GM12878 (cell line): ENCODE measurements around the gene ANTXR2. TPM values are rescaled to one million over a fixed set of nuclear protein-coding genes. Genes with fewer than 3 reads are reported as not detected.

Source experiments
- ATAC-seq: fragments of 200-7000 bp; cut with Tn5 transposase; 3 replicates; pipeline ENCODE4 v1.9.1; 2020; ENCODE audit warnings: mild to moderate bottlenecking, moderate library complexity
- BruUV-seq: library from RNA; stranded (reverse); fragments of 400-500 nt; replicated peaks from 2 replicates; lab custom pipeline; 2021; lab: Mats Ljungman, UMichigan
- CTCF ChIA-PET: fragments of 300-600 bp; sonication (Branson Sonifier 250); formaldehyde crosslinking; extraction: SDS; loops from one replicate; lab custom pipeline; 2021; ENCODE audit warnings: inconsistent platforms; lab: Yijun Ruan, JAX
- POLR2A ChIA-PET: fragments of 350-600 bp; formaldehyde crosslinking; extraction: SDS; loops from one replicate; lab custom pipeline; 2021; ENCODE audit warnings: inconsistent platforms; lab: Charles Lee
- RAD21 ChIA-PET: fragments of 300-600 bp; sonication (Branson Sonifier 250); formaldehyde crosslinking; loops from one replicate; lab custom pipeline; 2023; ENCODE audit warnings: antibody characterized with exemption; ENCODE audit not compliant: unreplicated experiment; lab: Charles Lee
- SMC1A ChIA-PET: fragments of 300-600 bp; sonication (Branson Sonifier 250); formaldehyde crosslinking; loops from one replicate; lab custom pipeline; 2023; ENCODE audit not compliant: unreplicated experiment, uncharacterized antibody; lab: Charles Lee
- DNase-seq: peaks from one replicate; pipeline ENCODE4 v3.0.0-alpha.2; 2011; ENCODE audit warnings: low read depth, low spot score
- FAIRE-seq: peaks from 3 replicates; lab custom pipeline; 2011; peaks lifted over from hg19 to GRCh38; lab: Jason Lieb, UNC
- H2AFZ ChIP-seq: 2 replicates; pipeline ENCODE4 v1.6.0; 2011; ENCODE audit warnings: low read depth, low read length, control low read depth; ENCODE audit not compliant: control insufficient read depth
- H3K27ac ChIP-seq: 2 replicates; pipeline ENCODE4 v1.5.1; 2011; ENCODE audit warnings: control low read depth; ENCODE audit not compliant: control insufficient read depth, insufficient read depth
- H3K27me3 ChIP-seq, 2 experiments: replicated peaks in 1 of 2; 2 replicates each; pipeline versions ENCODE4 v1.6.0 to v1.6.1; 2011; ENCODE audit warnings: low read length in 1 of 2; ENCODE audit not compliant: control insufficient read depth in 2 of 2, insufficient read depth in 2 of 2
- H3K36me3 ChIP-seq, 2 experiments: 2 replicates each; pipeline ENCODE4 v1.5.1; 2011; ENCODE audit warnings: low read length in 1 of 2; ENCODE audit not compliant: control insufficient read depth in 2 of 2, insufficient read depth in 2 of 2
- H3K4me1 ChIP-seq: 2 replicates; pipeline ENCODE4 v1.6.1; 2011; ENCODE audit warnings: mild to moderate bottlenecking, low read length, moderate library complexity, mixed read lengths; ENCODE audit not compliant: control insufficient read depth, insufficient read depth
- H3K4me2 ChIP-seq: 2 replicates; pipeline ENCODE4 v1.6.0; 2011; ENCODE audit warnings: control low read depth; ENCODE audit not compliant: control insufficient read depth, insufficient read depth
- H3K4me3 ChIP-seq: fragments of 200-600 bp; sonication (generic); 2 replicates; pipeline ENCODE4 v1.5.1; 2016
- H3K79me2 ChIP-seq: 2 replicates; pipeline ENCODE4 v1.6.0; 2011; ENCODE audit warnings: low read length; ENCODE audit not compliant: control insufficient read depth, insufficient read depth
- H3K9ac ChIP-seq: 2 replicates; pipeline ENCODE4 v1.8.0; 2011; ENCODE audit warnings: low read length, control low read depth, mixed read lengths; ENCODE audit not compliant: control insufficient read depth, insufficient read depth
- H3K9me3 ChIP-seq: replicated peaks from 3 replicates; pipeline ENCODE4 v1.5.1; 2011; ENCODE audit warnings: mild to moderate bottlenecking, low read length; ENCODE audit not compliant: control insufficient read depth, insufficient read depth
- H4K20me1 ChIP-seq: 2 replicates; pipeline ENCODE4 v1.6.0; 2011; ENCODE audit not compliant: control insufficient read depth, insufficient read depth
- CBX3 ChIP-seq: fragments of 200-600 bp; sonication (generic); IDR thresholded peaks from 2 replicates; pipeline ENCODE4 v1.6.1; 2016; ENCODE audit warnings: low read depth, borderline replicate concordance
- MEF2B ChIP-seq: fragments of 450-650 bp; IDR thresholded peaks from 2 replicates; pipeline ENCODE4 v1.6.1; 2018; ENCODE audit warnings: mild to moderate bottlenecking, moderate library complexity; ENCODE audit not compliant: partially characterized antibody, poor library complexity, severe bottlenecking
- WGBS: methylation state at CpG from one replicate; pipeline ENCODE4 v1.1.6; 2016; ENCODE audit warnings: low lambda C conversion rate; ENCODE audit not compliant: insufficient replicate concordance, insufficient coverage; ENCODE audit errors: missing lambda C conversion rate; 5-methylcytosine and 5-hydroxymethylcytosine counted together
- in situ Hi-C: fragments of 300-500 bp; cut with MboI; formaldehyde crosslinking; loops from 9 replicates; pipeline ENCODE4 v1.14.3; 2018; ENCODE audit warnings: mixed read lengths
- intact Hi-C: fragments of 100-400 bp; cut with micrococcal nuclease; formaldehyde crosslinking; loops from one replicate; pipeline ENCODE4 v1.14.2; 2022; ENCODE audit not compliant: unreplicated experiment
- polyA plus RNA-seq, 11 experiments: library from polyadenylated mRNA; depleted of rRNA in 4 of 11; unstranded in 6 of 11; stranded (reverse) in 5 of 11; fragments of >200 nt; fragmentation: Nextera tagmentation in 4 of 11; fragmentation: Illumina TruSeq in 1 of 11; extraction: Ambion mirVana in 4 of 11; extraction: Trizol in 1 of 11; gene quantifications; 1 replicate in 1 of 11; 2 replicates in 10 of 11; pipeline versions ENCODE4 v1.2.1 to v1.2.3, GENCODE V29; 2011 to 2016; ENCODE audit warnings: inconsistent platforms in 2 of 11, missing spikeins in 2 of 11, low read depth in 1 of 11
- total RNA-seq, 4 experiments: library from RNA; depleted of rRNA in 3 of 4; stranded (reverse); fragments of >200 nt in 3 of 4; fragmentation: Illumina TruSeq in 1 of 4; extraction: Trizol in 1 of 4; gene quantifications; 2 replicates each; pipeline versions ENCODE4 v1.2.1 to v1.2.3, GENCODE V29; 2013 to 2021
- TF ChIP-seq, protein P1 (sequence below): IDR thresholded peaks from 2 replicates; pipeline ENCODE4 v1.6.1; 2012; ENCODE audit warnings: low read depth, low read length, improper control_type of control experiment

ANTXR2 gene
- total and polyA plus RNA-seq, 10 of the 15 experiments (the other 5 are each of a cell fraction or from before 2014, with no cell fraction given) = 1.4 to 8.9 (median 5.7) TPM

DNA sequence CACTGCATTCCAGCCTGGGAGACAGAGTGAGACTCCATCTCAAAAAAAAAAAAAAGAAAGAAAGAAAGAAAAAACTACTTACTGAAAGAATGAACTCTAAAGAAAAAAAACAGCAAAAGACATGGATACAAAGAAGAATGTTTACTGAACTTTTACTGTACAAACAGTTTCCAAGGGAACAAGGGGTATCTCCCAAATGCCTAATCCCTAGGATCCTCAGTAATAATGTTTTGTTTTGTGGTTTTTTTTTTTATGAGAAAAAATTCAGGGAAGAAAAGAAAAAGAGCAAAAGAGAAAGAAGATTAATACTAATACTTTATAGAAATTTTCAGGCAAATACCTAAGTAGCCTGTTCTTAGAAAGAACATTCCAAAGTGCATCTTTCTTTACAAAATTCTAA lies 63.2 kb downstream of the ANTXR2 start:
- no peak overlapping the region for H3K4me3 ChIP-seq
- FAIRE-seq (no peak), ATAC-seq (no peak), DNase-seq (no peak)
- no peaks in the 10 kb centered on the region for H3K79me2 ChIP-seq
- TF ChIP-seq MEF2B = no peak
- TF ChIP-seq, protein P1, sequence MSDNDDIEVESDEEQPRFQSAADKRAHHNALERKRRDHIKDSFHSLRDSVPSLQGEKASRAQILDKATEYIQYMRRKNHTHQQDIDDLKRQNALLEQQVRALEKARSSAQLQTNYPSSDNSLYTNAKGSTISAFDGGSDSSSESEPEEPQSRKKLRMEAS = no peak
- ChIA-PET CTCF (interaction anchor here (0.6 kb wide), 1 partner anchor 23 kb away, joined by 4 read pairs; no protein-coding TSS in a partner anchor), POLR2A (interaction anchor here (0.6 kb wide), 1 partner anchor 1088 kb away, joined by 3 read pairs; no protein-coding TSS in a partner anchor), SMC1A (no interaction called here), RAD21 (no interaction called here)
- H3K27me3 ChIP-seq = no peaks in the 10 kb centered on the region
- H2AFZ ChIP-seq = no peak overlapping the region
- no TSS peak for BruUV-seq
- H3K9ac ChIP-seq = no peak overlapping the region
- H3K27ac ChIP-seq = no peak overlapping the region
- in situ Hi-C loops (no loop called here), intact Hi-C loops (no loop called here)
- no peak overlapping the region for H3K4me2 ChIP-seq
- no peaks in the 10 kb centered on the region for H4K20me1 ChIP-seq
- H3K4me1 ChIP-seq = peaks cover 10% of the 10 kb centered on the region; the same call in 1 of the 2 replicates
- H3K9me3 ChIP-seq = no peaks in the 10 kb centered on the region; the same call in 2 of the 3 replicates
- no peaks in the 10 kb centered on the region for H3K36me3 ChIP-seq

DNA sequence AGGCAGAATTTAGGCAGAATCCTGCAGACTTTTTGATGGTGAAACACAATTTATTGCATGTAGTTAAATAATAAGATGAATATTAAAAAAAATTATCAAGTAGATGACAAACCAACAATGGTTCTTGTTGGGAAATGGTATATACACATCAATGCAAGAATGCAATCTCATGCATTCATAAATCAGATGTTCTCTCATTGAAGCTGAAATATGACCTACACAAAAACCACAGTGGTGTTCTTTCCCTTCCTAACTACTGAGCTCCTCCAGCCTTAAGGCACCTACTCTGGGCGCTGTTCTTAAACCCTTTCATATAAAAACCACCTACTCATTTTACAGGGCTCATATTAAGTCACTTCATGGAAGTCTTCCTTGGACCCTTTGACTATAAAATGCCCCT lies 64.1 kb downstream of the ANTXR2 start:
- in situ Hi-C loops (no loop called here), intact Hi-C loops (no loop called here)
- no peak overlapping the region for H3K4me2 ChIP-seq
- 83% methylated on average over 1 of the region's 1 CpG for WGBS
- RAD21 ChIA-PET = no interaction called here
- SMC1A ChIA-PET = no interaction called here
- FAIRE-seq (no peak), DNase-seq (no peak), ATAC-seq (no peak)
- H3K79me2 ChIP-seq = no peaks in the 10 kb centered on the region
- peaks cover 3% of the 10 kb centered on the region; the same call in 2 of the 3 replicates for H3K9me3 ChIP-seq
- CTCF ChIA-PET = no interaction called here
- no TSS peak for BruUV-seq
- POLR2A ChIA-PET = interaction anchor here (0.6 kb wide), 1 partner anchor 120 kb away, joined by 8 read pairs; no protein-coding TSS in a partner anchor
- H3K9ac ChIP-seq = no peak overlapping the region
- H3K36me3 ChIP-seq = no peaks in the 10 kb centered on the region
- no peaks in the 10 kb centered on the region for H4K20me1 ChIP-seq
- no peak for TF ChIP-seq CBX3
- H3K27me3 ChIP-seq = no peaks in the 10 kb centered on the region
- peaks cover 10% of the 10 kb centered on the region; the same call in 1 of the 2 replicates for H3K4me1 ChIP-seq
- no peak overlapping the region for H3K4me3 ChIP-seq
- no peak overlapping the region for H3K27ac ChIP-seq
- no peak overlapping the region for H2AFZ ChIP-seq
